ENCODE data around the gene GLI1. TPM values are rescaled to one million over a fixed set of nuclear protein-coding genes. Genes with fewer than 3 reads are reported as not detected.

Gene GLI1
- total RNA-seq, 1 experiment from 2014 or later: 25.8 TPM

DNA sequence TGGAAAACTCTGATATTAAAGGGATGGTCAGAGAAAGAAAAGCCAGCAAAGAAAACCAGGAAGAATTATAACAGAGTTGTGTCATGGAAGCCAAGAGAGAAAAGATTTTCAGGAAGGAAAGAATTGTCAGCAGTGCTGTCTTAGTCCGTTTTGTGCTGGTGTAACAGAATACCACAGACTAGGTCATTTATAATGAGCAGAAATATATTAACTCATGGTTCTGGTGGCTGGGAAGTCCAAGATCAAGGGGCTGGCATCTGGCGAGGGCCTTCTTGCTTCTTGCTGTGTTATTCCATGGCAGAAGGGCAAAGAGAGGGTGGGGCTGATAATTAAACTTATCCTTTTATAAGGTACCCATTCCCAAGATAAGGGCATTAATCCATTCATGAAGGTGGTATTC, 10.9 kb upstream of the GLI1 start:
- Histone ChIP-seq H3K4me1 (ENCODE audit: insufficient read depth, low read length) (no peaks in the 10 kb centered on the region; the same call in 1 of the 2 replicates), H4K91ac (ENCODE audit: insufficient read length, low read depth, low read length) (no peak overlapping the region), H3K9ac (ENCODE audit: extremely low read depth, insufficient read length, low read length) (no peak overlapping the region), H3K79me1 (ENCODE audit: insufficient read depth, low read depth, low read length, poor library complexity, severe bottlenecking) (no peaks in the 10 kb centered on the region), H3T11ph (ENCODE audit: low read length) (no peak overlapping the region), H2BK12ac (ENCODE audit: insufficient read length, low read depth, low read length) (no peak overlapping the region), H2AK5ac (ENCODE audit: insufficient read length, low read length) (no peak overlapping the region), H3K27me3 (ENCODE audit: insufficient read depth, low read length) (no peaks in the 10 kb centered on the region), H3K23me2 (ENCODE audit: insufficient read length, low read depth, low read length, poor library complexity, severe bottlenecking) (no peaks in the 10 kb centered on the region), H3K27ac (ENCODE audit: insufficient read length, low read depth, low read length) (no peak overlapping the region), H3K56ac (ENCODE audit: insufficient read length, low read depth, low read length) (no peak overlapping the region), H2BK15ac (ENCODE audit: low read depth, low read length) (no peak overlapping the region), H3K14ac (ENCODE audit: insufficient read depth, low read length) (no peak overlapping the region), H4K8ac (replicated peaks; ENCODE audit: insufficient read length, low read depth, low read length) (no peak overlapping the region), H2BK20ac (ENCODE audit: low read depth, low read length, poor library complexity, severe bottlenecking) (no peak overlapping the region), H3K9me3 (ENCODE audit: control insufficient read depth, low read depth, low read length) (no peaks in the 10 kb centered on the region), H3K23ac (ENCODE audit: insufficient read length, low read depth, low read length) (no peak overlapping the region), H4K20me1 (ENCODE audit: control insufficient read depth, insufficient read depth, insufficient read length) (no peaks in the 10 kb centered on the region), H4K5ac (ENCODE audit: insufficient read length, low read depth, low read length) (no peak overlapping the region), H3K4ac (ENCODE audit: low read depth, low read length) (no peak overlapping the region), H2AFZ (ENCODE audit: low read length) (no peak overlapping the region), H3K79me2 (ENCODE audit: insufficient read depth, low read length) (no peaks in the 10 kb centered on the region), H3K4me2 (ENCODE audit: insufficient read depth, insufficient read length, low read length) (no peak overlapping the region), H2BK5ac (ENCODE audit: insufficient read length, low read length) (no peak overlapping the region), H2BK120ac (ENCODE audit: low read depth, low read length, poor library complexity, severe bottlenecking) (no peak overlapping the region), H3K18ac (ENCODE audit: insufficient read length, low read depth, low read length) (no peak overlapping the region)
- no peak for DNase-seq
- Mint-ChIP-seq H3K27me3 (ENCODE audit: low read depth) (no peaks in the 10 kb centered on the region; the same call in 1 of the 2 replicates), H3K36me3 (ENCODE audit: insufficient read depth in 1 of 3, low read depth in 3 of 3) (peaks cover 0 to 2% (median 0%) of the 10 kb centered on the region in 3 experiments; a peak in 1 of 7 replicates), H3K9me3 (no peaks in the 10 kb centered on the region), H3K27ac (no peak overlapping the region), H3K4me1 (peaks cover 12 to 19% of the 10 kb centered on the region in 2 experiments), H3K4me3 (no peak overlapping the region)
- WGBS (ENCODE audit: extremely low coverage, insufficient read length, low lambda C conversion rate): no CpG with 5 or more reads among the region's 2 CpGs
- TF ChIP-seq CTCF (conservative IDR thresholded peaks at IDR 0.05): no peak

Data from H9 (cell line).